HG03378 (cell line): ENCODE measurements around the gene CDR2.
"Not testable (repeated sequence)": the region's sequence is repeated elsewhere in the genome, so short reads cannot be mapped to it uniquely, and the experiment has no call there.

Source experiments
- ATAC-seq: cut with Tn5 transposase; IDR thresholded peaks from one replicate; pipeline ENCODE4 v1.9.1; 2021; ENCODE audit warnings: mild to moderate bottlenecking, moderate library complexity; ENCODE audit not compliant: unreplicated experiment

CDR2 gene

GRCh38 chr16:22374311-22375116, at the start of gene CDR2:
CDR2 (minus strand) TSS chr16:22374619; CDS start chr16:22374309, 310 bp downstream.
- ATAC-seq, result peak; percentile 93

- ATAC-seq, result no peak
Measured at GRCh38 chr16:22423716-22424115, 49.3 kb upstream of the CDR2 start.

GRCh38 chr16:22421136-22421535, 46.7 kb upstream of the CDR2 start:
- ATAC-seq, result no peak

- no peak for ATAC-seq
Measured at GRCh38 chr16:22420606-22421135, 46.3 kb upstream of the CDR2 start.

GRCh38 chr16:22419908-22420307, 45.5 kb upstream of the CDR2 start:
- ATAC-seq, result no peak

GRCh38 chr16:22418826-22419225, 44.4 kb upstream of the CDR2 start:
- no peak for ATAC-seq

GRCh38 chr16:22417798-22418197, 43.4 kb upstream of the CDR2 start:
- ATAC-seq, result not testable (repeated sequence)

GRCh38 chr16:22417019-22417418, 42.6 kb upstream of the CDR2 start:
- ATAC-seq, result no peak

GRCh38 chr16:22413819-22414218, 39.4 kb upstream of the CDR2 start:
- no peak for ATAC-seq

GRCh38 chr16:22407486-22407885, 33.1 kb upstream of the CDR2 start:
- no peak for ATAC-seq

- ATAC-seq, result no peak
Measured at GRCh38 chr16:22402191-22402590, 27.8 kb upstream of the CDR2 start.

GRCh38 chr16:22400900-22401299, 26.5 kb upstream of the CDR2 start:
- ATAC-seq, result no peak

- ATAC-seq, result no peak
Measured at GRCh38 chr16:22397931-22398330, 23.5 kb upstream of the CDR2 start.

- ATAC-seq, result no peak
Measured at GRCh38 chr16:22397464-22397863, 23.0 kb upstream of the CDR2 start.

GRCh38 chr16:22395960-22396359, 21.5 kb upstream of the CDR2 start:
- no peak for ATAC-seq

- ATAC-seq, result no peak
Measured at GRCh38 chr16:22394121-22394520, 19.7 kb upstream of the CDR2 start.

- no peak for ATAC-seq
Measured at GRCh38 chr16:22388101-22388644, 13.8 kb upstream of the CDR2 start.

GRCh38 chr16:22386976-22387375, 12.6 kb upstream of the CDR2 start:
- no peak for ATAC-seq

GRCh38 chr16:22385196-22385595, 10.8 kb upstream of the CDR2 start:
- ATAC-seq, result no peak

- ATAC-seq, result no peak
Measured at GRCh38 chr16:22383827-22384226, 9.4 kb upstream of the CDR2 start.

GRCh38 chr16:22381392-22381791, 7.0 kb upstream of the CDR2 start:
- ATAC-seq, result no peak

- no peak for ATAC-seq
Measured at GRCh38 chr16:22380529-22380928, 6.1 kb upstream of the CDR2 start.
